Stimulated activated memory B cell treated with anti-CD40 and anti-IgM and Interleukin-4, amounts not matched to agents 10 μg/mL and 1 μg/mL and 100 μg/mL, for 72 hours (primary cell): ENCODE measurements around the gene AMZ2.

ENCODE experiments used
- ATAC-seq: fragments of 150-1000 bp; cut with Tn5 transposase; 2 replicates; pipeline ENCODE4 v1.10.0; 2021
- H3K27ac Mint-ChIP-seq: one replicate; pipeline ENCODE4 v1.8.0; 2022; ENCODE audit warnings: mild to moderate bottlenecking, mixed read lengths
- H3K27me3 Mint-ChIP-seq: one replicate; pipeline ENCODE4 v1.8.0; 2022; ENCODE audit warnings: mixed read lengths
- H3K36me3 Mint-ChIP-seq: one replicate; pipeline ENCODE4 v1.8.0; 2022; ENCODE audit warnings: mixed read lengths
- H3K4me1 Mint-ChIP-seq: one replicate; pipeline ENCODE4 v1.8.0; 2022; ENCODE audit warnings: mixed read lengths
- H3K4me3 Mint-ChIP-seq: one replicate; pipeline ENCODE4 v1.8.0; 2022; ENCODE audit warnings: mild to moderate bottlenecking, moderate library complexity, mixed read lengths
- H3K9me3 Mint-ChIP-seq: one replicate; pipeline ENCODE4 v1.8.0; 2022; ENCODE audit warnings: mixed read lengths

Gene AMZ2

DNA sequence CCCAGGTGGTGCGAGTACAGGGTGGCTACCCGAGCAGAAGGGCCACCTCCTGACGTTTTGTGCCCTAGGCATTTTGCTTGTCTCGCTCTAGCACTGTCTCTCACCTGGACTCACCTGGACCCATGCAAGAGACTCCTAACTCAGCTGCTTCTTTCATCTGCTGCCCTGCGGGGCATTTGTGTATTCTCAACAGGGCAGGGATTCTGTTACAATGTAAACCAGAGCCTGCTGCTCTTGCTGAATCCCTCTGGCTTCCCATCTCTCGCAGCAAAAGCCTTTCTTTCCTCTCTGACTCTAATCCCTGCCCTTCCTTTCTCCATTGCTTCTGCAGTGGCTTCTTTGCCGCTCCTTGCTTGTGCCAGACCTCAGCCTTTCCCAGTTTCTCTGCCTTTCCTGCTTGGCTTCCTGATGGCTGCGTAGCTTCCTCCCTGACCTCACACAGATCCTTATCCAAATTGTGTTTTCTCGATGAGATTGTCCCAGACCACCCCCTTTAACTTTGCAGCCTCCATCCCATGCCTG is 53.7 kb downstream of the AMZ2 start:
- Mint-ChIP-seq H3K9me3 (no peaks in the 10 kb centered on the region), H3K4me3 (no peak overlapping the region), H3K27me3 (no peaks in the 10 kb centered on the region), H3K27ac (no peak overlapping the region), H3K36me3 (peaks cover 6% of the 10 kb centered on the region), H3K4me1 (peaks cover 7% of the 10 kb centered on the region)
- no peak for ATAC-seq

DNA sequence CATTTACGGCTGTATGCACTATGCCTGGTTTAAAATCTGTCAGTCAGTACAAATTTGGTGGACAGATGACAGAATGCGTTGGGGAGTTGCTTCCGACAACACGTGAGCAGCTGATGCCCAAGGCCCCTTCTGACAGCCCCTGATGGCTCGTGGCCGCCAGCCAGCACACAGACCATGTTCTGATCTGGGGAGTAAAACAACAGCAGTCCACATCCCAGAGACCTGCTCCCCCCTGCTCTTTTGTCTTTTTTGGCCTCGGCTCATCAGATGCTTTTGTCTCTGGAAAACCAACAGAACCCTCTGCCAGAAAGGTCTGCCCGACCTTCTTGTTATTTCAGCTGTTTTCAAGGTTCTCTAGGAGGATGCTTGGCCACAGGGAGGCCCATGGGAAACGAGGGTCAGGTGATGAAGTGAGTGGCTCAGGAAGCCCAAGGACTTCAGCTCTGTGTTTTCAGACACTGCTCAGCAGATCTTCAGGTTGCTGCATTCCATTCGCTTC is 54.3 kb downstream of the AMZ2 start:
- no peaks in the 10 kb centered on the region for H3K27me3 Mint-ChIP-seq
- peaks cover under 1% of the 10 kb centered on the region for H3K4me1 Mint-ChIP-seq
- H3K27ac Mint-ChIP-seq: no peak overlapping the region
- no peak for ATAC-seq
- H3K4me3 Mint-ChIP-seq: no peak overlapping the region
- peaks cover 10% of the 10 kb centered on the region for H3K36me3 Mint-ChIP-seq
- H3K9me3 Mint-ChIP-seq: no peaks in the 10 kb centered on the region

DNA sequence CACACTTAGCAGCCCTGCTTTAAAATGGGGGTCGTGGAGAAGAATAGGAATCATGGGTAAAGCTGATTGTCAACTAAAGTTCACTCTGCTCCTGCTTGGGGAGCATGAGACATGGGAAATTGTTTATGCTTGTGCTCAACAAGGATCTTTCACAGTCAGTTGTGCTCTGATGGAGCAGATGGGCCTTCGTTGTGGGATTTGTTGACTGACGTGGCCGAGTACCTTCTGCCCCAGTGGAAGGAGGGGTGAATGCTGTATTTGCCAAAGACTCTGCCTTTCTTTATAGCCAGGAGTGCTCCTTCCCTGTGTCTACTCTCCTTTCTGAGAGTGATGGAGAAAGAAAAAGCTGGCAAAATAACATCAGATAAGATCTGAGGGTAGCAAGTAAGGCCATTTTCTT is 54.8 kb downstream of the AMZ2 start:
- Mint-ChIP-seq H3K4me3 (no peak overlapping the region), H3K27ac (no peak overlapping the region), H3K4me1 (no peaks in the 10 kb centered on the region), H3K9me3 (no peaks in the 10 kb centered on the region), H3K27me3 (no peaks in the 10 kb centered on the region), H3K36me3 (peaks cover 16% of the 10 kb centered on the region)
- ATAC-seq: no peak

DNA sequence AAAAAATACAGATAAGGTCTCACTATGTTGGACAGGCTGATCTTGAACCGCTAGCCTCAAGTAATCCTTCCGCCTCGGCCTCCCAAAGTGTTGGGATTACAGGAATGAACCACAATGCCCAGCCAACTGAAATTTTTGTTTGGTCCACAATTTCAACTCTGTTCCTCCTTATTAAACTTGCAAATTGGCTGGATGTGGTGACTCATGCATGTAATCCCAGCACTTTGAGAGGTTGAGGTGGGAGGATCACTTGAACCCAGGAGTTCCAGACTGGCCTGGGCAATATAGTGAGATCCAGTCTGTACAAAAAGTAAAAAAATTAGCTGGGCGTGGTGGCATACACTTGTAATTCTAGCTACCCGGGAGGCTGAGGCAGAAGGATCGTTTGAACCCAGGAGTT is 56.9 kb downstream of the AMZ2 start:
- H3K9me3 Mint-ChIP-seq: no peaks in the 10 kb centered on the region
- no peaks in the 10 kb centered on the region for H3K4me1 Mint-ChIP-seq
- no peak overlapping the region for H3K27ac Mint-ChIP-seq

DNA sequence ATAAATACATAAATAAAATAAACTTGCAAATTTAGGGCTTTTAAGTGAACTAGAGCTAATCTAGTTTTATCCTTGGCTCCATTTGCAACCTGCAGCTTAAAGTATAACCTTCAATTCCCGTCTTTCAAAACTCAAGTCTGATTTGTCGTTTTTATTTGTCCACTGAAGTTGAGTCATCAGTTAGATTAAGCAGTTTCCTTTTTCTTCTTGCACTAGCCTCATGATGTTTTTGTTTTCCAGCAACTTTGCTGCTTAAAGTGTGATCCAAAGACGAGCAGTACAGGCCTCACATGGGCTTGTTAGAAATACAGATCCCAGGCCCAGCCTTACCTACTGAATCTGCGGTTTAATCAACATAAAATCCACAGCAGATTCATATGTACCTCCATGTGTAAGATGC is 57.3 kb downstream of the AMZ2 start:
- Mint-ChIP-seq H3K36me3 (peaks cover 24% of the 10 kb centered on the region), H3K27ac (no peak overlapping the region), H3K27me3 (no peaks in the 10 kb centered on the region), H3K4me1 (no peaks in the 10 kb centered on the region), H3K4me3 (no peak overlapping the region), H3K9me3 (no peaks in the 10 kb centered on the region)
- ATAC-seq: no peak

More for the DNA sequence above, 56.9 kb downstream of the AMZ2 start:
- ATAC-seq: no peak
- Mint-ChIP-seq H3K4me3 (no peak overlapping the region), H3K27me3 (no peaks in the 10 kb centered on the region), H3K36me3 (peaks cover 24% of the 10 kb centered on the region)
